Measurements from ENCODE around the gene SERPINB6. TPM values are rescaled to one million over a fixed set of nuclear protein-coding genes. Genes with fewer than 3 reads are reported as not detected.

SERPINB6 gene
- polyA plus RNA-seq, 3 donors = 117 to 208 (median 200) TPM

DNA sequence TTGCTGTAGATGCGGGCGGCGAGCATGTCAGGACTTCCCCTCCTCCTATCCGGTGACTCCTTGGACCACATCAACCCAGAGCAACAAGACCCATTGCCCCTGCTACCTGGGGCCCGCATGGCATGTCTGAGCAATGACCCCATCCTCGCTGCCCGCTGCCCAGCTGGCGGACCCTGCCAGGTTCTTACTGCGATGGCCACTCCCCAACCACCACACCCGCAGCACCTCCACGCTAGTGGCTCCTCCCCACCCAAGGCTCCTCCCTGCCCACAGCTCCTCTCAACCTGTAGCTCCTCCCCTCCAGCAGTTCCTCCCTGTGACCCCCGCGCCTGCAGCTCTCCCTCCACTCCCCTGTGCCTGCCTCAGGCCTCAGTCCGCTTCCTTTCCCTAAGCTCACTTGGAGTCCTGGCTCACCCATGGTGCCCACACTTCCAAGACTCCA lies 50.7 kb downstream of the SERPINB6 start:
- peaks cover 2 to 6% (median 3%) of the 10 kb centered on the region in 3 donors for H3K27me3 Mint-ChIP-seq (ENCODE audit: low read depth in 3 of 3)
- WGBS (ENCODE audit: insufficient coverage) = 95% methylated on average over 14 of the region's 14 CpGs
- no peak overlapping the region for H3K9ac ChIP-seq (ENCODE audit: insufficient read depth, low read length, poor library complexity, severe bottlenecking)
- no peaks in the 10 kb centered on the region for H4K20me1 ChIP-seq (ENCODE audit: insufficient read depth, low read length)
- no peak for DNase-seq
- peaks cover 0 to 5% (median 2%) of the 10 kb centered on the region in 7 donors for H3K9me3 Mint-ChIP-seq
- H3K4me2 ChIP-seq (replicated peaks; ENCODE audit: extremely low read depth, low read length, poor library complexity, severe bottlenecking) = no peak overlapping the region
- intact Hi-C loops (cut with micrococcal nuclease) = no loop called here
- H3K4me1 ChIP-seq (ENCODE audit: control insufficient read depth in 1 of 2, insufficient read depth in 2 of 2, low read length in 2 of 2) = peaks cover 14 to 16% of the 10 kb centered on the region in 2 donors
- TF ChIP-seq, protein P1, sequence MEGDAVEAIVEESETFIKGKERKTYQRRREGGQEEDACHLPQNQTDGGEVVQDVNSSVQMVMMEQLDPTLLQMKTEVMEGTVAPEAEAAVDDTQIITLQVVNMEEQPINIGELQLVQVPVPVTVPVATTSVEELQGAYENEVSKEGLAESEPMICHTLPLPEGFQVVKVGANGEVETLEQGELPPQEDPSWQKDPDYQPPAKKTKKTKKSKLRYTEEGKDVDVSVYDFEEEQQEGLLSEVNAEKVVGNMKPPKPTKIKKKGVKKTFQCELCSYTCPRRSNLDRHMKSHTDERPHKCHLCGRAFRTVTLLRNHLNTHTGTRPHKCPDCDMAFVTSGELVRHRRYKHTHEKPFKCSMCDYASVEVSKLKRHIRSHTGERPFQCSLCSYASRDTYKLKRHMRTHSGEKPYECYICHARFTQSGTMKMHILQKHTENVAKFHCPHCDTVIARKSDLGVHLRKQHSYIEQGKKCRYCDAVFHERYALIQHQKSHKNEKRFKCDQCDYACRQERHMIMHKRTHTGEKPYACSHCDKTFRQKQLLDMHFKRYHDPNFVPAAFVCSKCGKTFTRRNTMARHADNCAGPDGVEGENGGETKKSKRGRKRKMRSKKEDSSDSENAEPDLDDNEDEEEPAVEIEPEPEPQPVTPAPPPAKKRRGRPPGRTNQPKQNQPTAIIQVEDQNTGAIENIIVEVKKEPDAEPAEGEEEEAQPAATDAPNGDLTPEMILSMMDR (IDR thresholded peaks at IDR 0.05) = no peak
- H3K27ac Mint-ChIP-seq = peak overlapping the region in 2 of 7 donors; percentile 16 to 21
- H3K4me3 Mint-ChIP-seq = no peak overlapping the region
- H3K9me3 ChIP-seq (replicated peaks in 1 of 2; ENCODE audit: control insufficient read depth in 1 of 2, insufficient read depth in 1 of 2, low read length in 2 of 2) = no peaks in the 10 kb centered on the region
- no peaks in the 10 kb centered on the region for H3K27me3 ChIP-seq (ENCODE audit: control insufficient read depth in 2 of 2, insufficient read depth in 2 of 2, low read length in 2 of 2)
- peaks cover 17% of the 10 kb centered on the region for H3K4me1 Mint-ChIP-seq
- H3K36me3 ChIP-seq (replicated peaks in 1 of 2; ENCODE audit: control insufficient read depth in 1 of 2, insufficient read depth in 2 of 2, low read length in 2 of 2) = no peaks in the 10 kb centered on the region
- no peak overlapping the region for H2AFZ ChIP-seq (ENCODE audit: insufficient read depth, low read depth, low read length, poor library complexity, severe bottlenecking)
- H3K4me3 ChIP-seq (replicated peaks in 1 of 3; ENCODE audit: low read depth in 2 of 3, low read length in 3 of 3) = no peak overlapping the region
- H3K27ac ChIP-seq (ENCODE audit: low read depth in 1 of 2, low read length in 2 of 2) = no peak overlapping the region
- H3K36me3 Mint-ChIP-seq = peaks cover 0 to 4% of the 10 kb centered on the region in 2 donors
- no peaks in the 10 kb centered on the region for H3K79me2 ChIP-seq (ENCODE audit: insufficient read depth, low read length)

DNA sequence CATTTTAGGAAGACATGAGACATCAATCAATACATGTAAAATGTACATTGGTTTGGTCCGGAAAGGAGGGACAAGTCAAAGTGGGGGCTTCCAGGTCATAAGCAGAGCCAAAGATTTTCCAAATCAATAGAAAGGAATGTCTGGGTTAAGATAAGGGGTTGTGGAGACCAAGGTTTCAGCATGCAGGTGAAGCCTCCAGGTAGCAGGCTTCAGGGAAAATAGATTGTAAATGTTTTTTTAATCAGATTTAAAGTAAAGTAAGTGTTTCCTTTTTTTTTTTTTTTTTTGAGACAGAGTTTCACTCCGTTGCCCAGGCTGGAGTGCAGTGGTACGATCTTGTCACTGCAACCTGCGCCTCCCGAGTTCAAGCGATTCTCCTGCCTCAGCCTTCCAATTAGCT lies 51.5 kb downstream of the SERPINB6 start:
- no peak for DNase-seq
- no peaks in the 10 kb centered on the region for H3K36me3 ChIP-seq (replicated peaks in 1 of 2; ENCODE audit: control insufficient read depth in 1 of 2, insufficient read depth in 2 of 2, low read length in 2 of 2)
- TF ChIP-seq, protein P1 (IDR thresholded peaks at IDR 0.05) = no peak
- H3K4me1 ChIP-seq (ENCODE audit: control insufficient read depth in 1 of 2, insufficient read depth in 2 of 2, low read length in 2 of 2) = peaks cover 14 to 16% of the 10 kb centered on the region in 2 donors
- no peak overlapping the region for H2AFZ ChIP-seq (ENCODE audit: insufficient read depth, low read depth, low read length, poor library complexity, severe bottlenecking)
- H3K27ac Mint-ChIP-seq = no peak overlapping the region
- peaks cover 0 to 6% (median 5%) of the 10 kb centered on the region in 3 donors for H3K27me3 Mint-ChIP-seq (ENCODE audit: low read depth in 3 of 3)
- no peaks in the 10 kb centered on the region for H3K79me2 ChIP-seq (ENCODE audit: insufficient read depth, low read length)
- intact Hi-C loops (cut with micrococcal nuclease) = no loop called here
- no peaks in the 10 kb centered on the region for H3K27me3 ChIP-seq (ENCODE audit: control insufficient read depth in 2 of 2, insufficient read depth in 2 of 2, low read length in 2 of 2)
- H3K27ac ChIP-seq (ENCODE audit: low read depth in 1 of 2, low read length in 2 of 2) = no peak overlapping the region
- no peaks in the 10 kb centered on the region for H4K20me1 ChIP-seq (ENCODE audit: insufficient read depth, low read length)
- WGBS (ENCODE audit: insufficient coverage) = 67% methylated on average over 1 of the region's 6 CpGs
- no peak overlapping the region for H3K4me2 ChIP-seq (replicated peaks; ENCODE audit: extremely low read depth, low read length, poor library complexity, severe bottlenecking)
- no peaks in the 10 kb centered on the region for H3K9me3 ChIP-seq (replicated peaks in 1 of 2; ENCODE audit: control insufficient read depth in 1 of 2, insufficient read depth in 1 of 2, low read length in 2 of 2)
- no peak overlapping the region for H3K9ac ChIP-seq (ENCODE audit: insufficient read depth, low read length, poor library complexity, severe bottlenecking)
- H3K36me3 Mint-ChIP-seq = peaks cover 0 to 4% of the 10 kb centered on the region in 2 donors
- no peak overlapping the region for H3K4me3 ChIP-seq (replicated peaks in 1 of 3; ENCODE audit: low read depth in 2 of 3, low read length in 3 of 3)
- peaks cover 0 to 5% (median 2%) of the 10 kb centered on the region in 7 donors for H3K9me3 Mint-ChIP-seq
- no peak overlapping the region for H3K4me3 Mint-ChIP-seq
- peaks cover 17% of the 10 kb centered on the region for H3K4me1 Mint-ChIP-seq

All from CD14-positive monocyte (primary cell).